SK-N-SH (cell line): ENCODE measurements around the gene RPS27L. TPM values are rescaled to one million over a fixed set of nuclear protein-coding genes. Genes with fewer than 3 reads are reported as not detected.

Experiments used
- CTCF ChIA-PET: fragments of 300-600, 350-600 bp; formaldehyde crosslinking; extraction: SDS; loops from one replicate; lab custom pipeline; 2021; lab: Yijun Ruan, JAX
- POLR2A ChIA-PET: fragments of 350-600 bp; sonication (Branson Sonifier 250); formaldehyde crosslinking; extraction: SDS; loops from one replicate; lab custom pipeline; 2020; ENCODE audit warnings: antibody characterized with exemption, inconsistent platforms; lab: Yijun Ruan, JAX
- DNase-seq: peaks from one replicate; pipeline ENCODE4 v3.0.0; 2012
- H2AFZ ChIP-seq: fragments of 200-600 bp; sonication (generic); 2 replicates; pipeline ENCODE4 v1.8.1; 2016; ENCODE audit warnings: antibody characterized with exemption, mild to moderate bottlenecking, low read depth
- H3F3A ChIP-seq: fragments of 200-600 bp; sonication (generic); replicated peaks from 2 replicates; pipeline ENCODE3; 2016; ENCODE audit warnings: antibody characterized with exemption, mild to moderate bottlenecking; ENCODE audit not compliant: insufficient read depth
- H3K27ac ChIP-seq, 2 experiments: fragments of 200-500 bp in 1 of 2; fragments of 200-600 bp in 1 of 2; sonication (Bioruptor generic) in 1 of 2; sonication (generic), shearing (Covaris generic) in 1 of 2; 2 replicates each; pipeline versions ENCODE4 v1.5.1 to v1.6.1; 2014 to 2016; ENCODE audit warnings: low read depth in 2 of 2, inconsistent platforms in 1 of 2, low read length in 1 of 2, mild to moderate bottlenecking in 1 of 2, mixed read lengths in 1 of 2
- H3K27me3 ChIP-seq: fragments of 200-600 bp; sonication (generic), shearing (Covaris generic); 2 replicates; pipeline ENCODE4 v1.6.1; 2016; ENCODE audit warnings: mixed run types; ENCODE audit not compliant: insufficient read depth
- H3K36me3 ChIP-seq, 2 experiments: fragments of 200-500 bp in 1 of 2; fragments of 200-600 bp in 1 of 2; sonication (Bioruptor generic) in 1 of 2; sonication (generic) in 1 of 2; replicated peaks in 1 of 2; 2 replicates each; pipeline versions ENCODE3 to v1.5.1; 2014 to 2016; ENCODE audit warnings: low read length in 1 of 2, mild to moderate bottlenecking in 1 of 2; ENCODE audit not compliant: insufficient read depth in 2 of 2, control insufficient read depth in 1 of 2
- H3K4me1 ChIP-seq, 2 experiments: fragments of 200-500 bp in 1 of 2; fragments of 200-600 bp in 1 of 2; sonication (Bioruptor generic) in 1 of 2; sonication (generic), shearing (Covaris generic) in 1 of 2; 2 replicates each; pipeline versions ENCODE4 v1.5.1 to v1.6.1; 2014 to 2016; ENCODE audit warnings: low read depth in 1 of 2, low read length in 1 of 2, mixed run types in 1 of 2; ENCODE audit not compliant: insufficient read depth in 2 of 2, control insufficient read depth in 1 of 2
- H3K4me2 ChIP-seq: fragments of 200-600 bp; sonication (generic), shearing (Covaris generic); 2 replicates; pipeline ENCODE4 v1.6.1; 2017; ENCODE audit warnings: mixed run types
- H3K4me3 ChIP-seq, 2 experiments: fragments of 200-500 bp in 1 of 2; fragments of 200-600 bp in 1 of 2; sonication (Bioruptor generic) in 1 of 2; sonication (generic), shearing (Covaris generic) in 1 of 2; 2 replicates each; pipeline versions ENCODE4 v1.5.1 to v1.8.1; 2014 to 2016; ENCODE audit warnings: low read depth in 2 of 2, inconsistent platforms in 1 of 2, low read length in 1 of 2, mild to moderate bottlenecking in 1 of 2, mixed read lengths in 1 of 2, moderate library complexity in 1 of 2
- H3K79me2 ChIP-seq: fragments of 200-600 bp; sonication (generic); 2 replicates; pipeline ENCODE4 v1.8.1; 2017; ENCODE audit warnings: mild to moderate bottlenecking; ENCODE audit not compliant: insufficient read depth
- H3K9ac ChIP-seq: fragments of 200-600 bp; sonication (generic); 2 replicates; pipeline ENCODE4 v1.6.1; 2017; ENCODE audit warnings: mixed run types
- H3K9me2 ChIP-seq: fragments of 200-600 bp; sonication (generic); 2 replicates; pipeline ENCODE4 v1.6.1; 2017; ENCODE audit warnings: mixed run types
- H3K9me3 ChIP-seq: fragments of 200-600 bp; sonication (generic); 2 replicates; pipeline ENCODE4 v1.6.1; 2017; ENCODE audit warnings: mixed run types, mild to moderate bottlenecking, moderate library complexity
- H4K20me1 ChIP-seq: fragments of 200-600 bp; sonication (generic); 2 replicates; pipeline ENCODE4 v1.6.1; 2017; ENCODE audit warnings: mild to moderate bottlenecking, mixed run types; ENCODE audit not compliant: insufficient read depth
- CHD2 ChIP-seq: fragments of 150-350 bp; IDR thresholded peaks from 2 replicates; pipeline ENCODE4 v1.6.1; 2018; ENCODE audit warnings: low read length; ENCODE audit not compliant: partially characterized antibody
- FOXJ3 ChIP-seq: sonication (generic); formaldehyde crosslinking; IDR thresholded peaks from 2 replicates; pipeline ENCODE4 v1.5.1; 2020; ENCODE audit warnings: mild to moderate bottlenecking, missing genetic modification reagents
- FOXM1 ChIP-seq: IDR thresholded peaks from 2 replicates; pipeline ENCODE4 v1.4.0; 2012; ENCODE audit warnings: low read depth, mild to moderate bottlenecking
- JUND ChIP-seq: IDR thresholded peaks from 2 replicates; pipeline ENCODE4 v1.4.0; 2012
- MXI1 ChIP-seq: IDR thresholded peaks from 2 replicates; pipeline ENCODE4 v1.6.1; 2012; ENCODE audit warnings: mild to moderate bottlenecking, low read depth, low read length, improper control_type of control experiment
- NRF1 ChIP-seq: IDR thresholded peaks from 2 replicates; pipeline ENCODE4 v1.6.1; 2012; ENCODE audit warnings: low read depth, mild to moderate bottlenecking, low read length
- POLR2AphosphoS5 ChIP-seq: IDR thresholded peaks from 2 replicates; pipeline ENCODE4 v1.6.1; 2012; ENCODE audit warnings: low read depth, low read length
- RAD21 ChIP-seq: IDR thresholded peaks from 2 replicates; pipeline ENCODE4 v1.6.1; 2012; ENCODE audit warnings: mild to moderate bottlenecking, low read length
- RXRA ChIP-seq: IDR thresholded peaks from 2 replicates; pipeline ENCODE4 v1.4.0; 2012; ENCODE audit warnings: low read depth, mild to moderate bottlenecking, borderline replicate concordance
- SIN3A ChIP-seq: IDR thresholded peaks from 2 replicates; pipeline ENCODE4 v1.6.1; 2012; ENCODE audit warnings: low read depth, mild to moderate bottlenecking, low read length, moderate library complexity, borderline replicate concordance
- TAF1 ChIP-seq: IDR thresholded peaks from 2 replicates; pipeline ENCODE4 v1.6.1; 2012; ENCODE audit warnings: low read depth, mild to moderate bottlenecking, low read length, moderate library complexity, borderline replicate concordance
- WGBS: methylation state at CpG from one replicate; pipeline ENCODE4 v1.1.6; 2017; ENCODE audit warnings: low lambda C conversion rate; 5-methylcytosine and 5-hydroxymethylcytosine counted together
- polyA plus RNA-seq, 3 experiments: library from polyadenylated mRNA; depleted of rRNA; stranded (reverse); fragments of >200 nt; gene quantifications; 2 replicates each; pipeline ENCODE4 v1.2.3, GENCODE V29; 2012
- TF ChIP-seq, protein P1 (sequence below): fragments of 150-350 bp; IDR thresholded peaks from 2 replicates; pipeline ENCODE4 v1.6.1; 2016; ENCODE audit warnings: mild to moderate bottlenecking, low read depth, low read length
- TF ChIP-seq, protein P2 (sequence below): IDR thresholded peaks from 2 replicates; pipeline ENCODE4 v1.4.0; 2012; ENCODE audit warnings: low read depth, borderline replicate concordance
- TF ChIP-seq, protein P3 (sequence below): IDR thresholded peaks from 2 replicates; pipeline ENCODE4 v1.4.0; 2012; ENCODE audit warnings: low read depth, borderline replicate concordance
- TF ChIP-seq, protein P4 (sequence below): fragments of 200-600 bp; sonication (generic); IDR thresholded peaks from 2 replicates; pipeline ENCODE4 v1.6.1; 2017; ENCODE audit warnings: antibody characterized with exemption, mild to moderate bottlenecking, moderate library complexity

Gene RPS27L
- polyA plus RNA-seq, 1 of the 3 experiments (the other 2 are of a cell fraction) = 319 TPM

DNA sequence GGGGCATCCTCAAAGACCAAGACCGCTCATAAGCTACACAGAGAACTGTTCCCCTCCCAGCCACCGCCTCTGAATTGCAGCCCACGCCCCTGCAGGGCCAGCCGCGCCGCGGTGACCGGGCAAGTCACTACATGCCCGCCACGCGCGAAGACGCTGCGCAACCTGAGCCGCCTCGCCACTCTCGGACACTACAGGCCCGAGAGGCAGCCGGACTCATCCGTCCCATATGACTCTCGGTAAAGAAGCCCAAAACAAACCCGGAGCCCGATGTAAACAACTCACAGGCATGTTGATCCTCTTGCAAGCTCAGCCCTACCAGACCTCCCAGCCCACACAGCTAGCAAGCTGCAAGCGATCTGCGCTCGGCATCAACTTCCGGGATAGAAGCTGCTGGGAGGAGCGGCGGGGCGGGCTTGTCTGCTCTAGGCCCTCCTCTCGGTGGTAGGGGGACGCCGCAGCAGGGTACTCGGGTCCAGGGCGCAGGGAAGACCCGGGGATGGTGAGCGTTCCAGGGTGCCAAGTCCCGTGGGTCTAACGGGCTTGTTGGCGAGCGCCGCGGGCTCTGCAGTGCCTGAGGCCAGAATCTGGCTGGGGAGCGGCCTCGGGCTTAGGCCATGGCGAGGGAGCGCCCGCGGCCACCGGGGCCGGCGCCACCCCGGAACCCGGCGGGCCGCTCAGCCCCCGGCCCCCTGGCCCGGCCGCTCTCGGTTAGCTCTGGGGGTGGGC, at the start of gene RPS27L (continued):
- TF ChIP-seq SIN3A (peak; percentile 93), JUND (no peak), FOXM1 (0 out of 2 replicates have a peak, but pooled peaks have one; percentile 12), MXI1 (peak; percentile 96), POLR2AphosphoS5 (peak; percentile 99), CHD2 (peak; percentile 66), RXRA (no peak; the same call in 1 of the 2 replicates)
- TF ChIP-seq, protein P1, sequence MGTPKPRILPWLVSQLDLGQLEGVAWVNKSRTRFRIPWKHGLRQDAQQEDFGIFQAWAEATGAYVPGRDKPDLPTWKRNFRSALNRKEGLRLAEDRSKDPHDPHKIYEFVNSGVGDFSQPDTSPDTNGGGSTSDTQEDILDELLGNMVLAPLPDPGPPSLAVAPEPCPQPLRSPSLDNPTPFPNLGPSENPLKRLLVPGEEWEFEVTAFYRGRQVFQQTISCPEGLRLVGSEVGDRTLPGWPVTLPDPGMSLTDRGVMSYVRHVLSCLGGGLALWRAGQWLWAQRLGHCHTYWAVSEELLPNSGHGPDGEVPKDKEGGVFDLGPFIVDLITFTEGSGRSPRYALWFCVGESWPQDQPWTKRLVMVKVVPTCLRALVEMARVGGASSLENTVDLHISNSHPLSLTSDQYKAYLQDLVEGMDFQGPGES = no peak
- TF ChIP-seq, protein P2, sequence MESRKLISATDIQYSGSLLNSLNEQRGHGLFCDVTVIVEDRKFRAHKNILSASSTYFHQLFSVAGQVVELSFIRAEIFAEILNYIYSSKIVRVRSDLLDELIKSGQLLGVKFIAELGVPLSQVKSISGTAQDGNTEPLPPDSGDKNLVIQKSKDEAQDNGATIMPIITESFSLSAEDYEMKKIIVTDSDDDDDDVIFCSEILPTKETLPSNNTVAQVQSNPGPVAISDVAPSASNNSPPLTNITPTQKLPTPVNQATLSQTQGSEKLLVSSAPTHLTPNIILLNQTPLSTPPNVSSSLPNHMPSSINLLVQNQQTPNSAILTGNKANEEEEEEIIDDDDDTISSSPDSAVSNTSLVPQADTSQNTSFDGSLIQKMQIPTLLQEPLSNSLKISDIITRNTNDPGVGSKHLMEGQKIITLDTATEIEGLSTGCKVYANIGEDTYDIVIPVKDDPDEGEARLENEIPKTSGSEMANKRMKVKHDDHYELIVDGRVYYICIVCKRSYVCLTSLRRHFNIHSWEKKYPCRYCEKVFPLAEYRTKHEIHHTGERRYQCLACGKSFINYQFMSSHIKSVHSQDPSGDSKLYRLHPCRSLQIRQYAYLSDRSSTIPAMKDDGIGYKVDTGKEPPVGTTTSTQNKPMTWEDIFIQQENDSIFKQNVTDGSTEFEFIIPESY = no peak

DNA sequence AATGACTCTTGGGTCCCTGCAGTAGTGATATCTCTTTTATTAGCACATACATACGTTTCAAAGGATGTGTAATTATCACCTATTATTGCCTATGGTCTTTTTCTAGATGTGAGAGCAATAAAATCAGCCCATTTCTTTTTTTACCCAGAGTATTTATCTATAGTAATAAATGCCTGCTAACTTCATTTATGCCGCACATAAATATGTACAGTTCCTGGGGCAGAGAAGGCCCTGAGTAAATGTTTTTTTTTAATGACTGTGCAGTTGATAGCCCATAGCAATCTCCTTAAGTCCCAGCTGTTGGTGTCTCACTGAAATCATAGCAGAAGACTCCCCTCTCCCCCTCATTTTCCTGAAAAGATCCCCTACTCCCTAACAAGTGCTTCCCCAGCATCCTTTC, 48.8 kb upstream of the RPS27L start:
- H4K20me1 ChIP-seq = no peaks in the 10 kb centered on the region
- no peak overlapping the region for H3K4me3 ChIP-seq
- H3K9ac ChIP-seq = no peak overlapping the region
- H3K27me3 ChIP-seq = no peaks in the 10 kb centered on the region
- H3F3A ChIP-seq = peaks cover 4% of the 10 kb centered on the region
- no peaks in the 10 kb centered on the region for H3K36me3 ChIP-seq
- H3K9me3 ChIP-seq = no peaks in the 10 kb centered on the region
- DNase-seq = no peak
- 95% methylated on average over 2 of the region's 2 CpGs for WGBS
- CTCF ChIA-PET = no interaction called here
- no peak overlapping the region for H2AFZ ChIP-seq
- TF ChIP-seq, protein P3, sequence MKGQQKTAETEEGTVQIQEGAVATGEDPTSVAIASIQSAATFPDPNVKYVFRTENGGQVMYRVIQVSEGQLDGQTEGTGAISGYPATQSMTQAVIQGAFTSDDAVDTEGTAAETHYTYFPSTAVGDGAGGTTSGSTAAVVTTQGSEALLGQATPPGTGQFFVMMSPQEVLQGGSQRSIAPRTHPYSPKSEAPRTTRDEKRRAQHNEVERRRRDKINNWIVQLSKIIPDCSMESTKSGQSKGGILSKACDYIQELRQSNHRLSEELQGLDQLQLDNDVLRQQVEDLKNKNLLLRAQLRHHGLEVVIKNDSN = no peak
- TF ChIP-seq FOXJ3 (CRISPR knock-in tag) = no peak
- TF ChIP-seq JUND = no peak
- TF ChIP-seq, protein P4, sequence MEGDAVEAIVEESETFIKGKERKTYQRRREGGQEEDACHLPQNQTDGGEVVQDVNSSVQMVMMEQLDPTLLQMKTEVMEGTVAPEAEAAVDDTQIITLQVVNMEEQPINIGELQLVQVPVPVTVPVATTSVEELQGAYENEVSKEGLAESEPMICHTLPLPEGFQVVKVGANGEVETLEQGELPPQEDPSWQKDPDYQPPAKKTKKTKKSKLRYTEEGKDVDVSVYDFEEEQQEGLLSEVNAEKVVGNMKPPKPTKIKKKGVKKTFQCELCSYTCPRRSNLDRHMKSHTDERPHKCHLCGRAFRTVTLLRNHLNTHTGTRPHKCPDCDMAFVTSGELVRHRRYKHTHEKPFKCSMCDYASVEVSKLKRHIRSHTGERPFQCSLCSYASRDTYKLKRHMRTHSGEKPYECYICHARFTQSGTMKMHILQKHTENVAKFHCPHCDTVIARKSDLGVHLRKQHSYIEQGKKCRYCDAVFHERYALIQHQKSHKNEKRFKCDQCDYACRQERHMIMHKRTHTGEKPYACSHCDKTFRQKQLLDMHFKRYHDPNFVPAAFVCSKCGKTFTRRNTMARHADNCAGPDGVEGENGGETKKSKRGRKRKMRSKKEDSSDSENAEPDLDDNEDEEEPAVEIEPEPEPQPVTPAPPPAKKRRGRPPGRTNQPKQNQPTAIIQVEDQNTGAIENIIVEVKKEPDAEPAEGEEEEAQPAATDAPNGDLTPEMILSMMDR = no peak
- no peak for TF ChIP-seq NRF1
- no peak for TF ChIP-seq RAD21
- TF ChIP-seq TAF1 = no peak
- TF ChIP-seq, all 33 proteins: peak for 0
- Histone ChIP-seq H3K4me1 (peaks cover 3 to 10% of the 10 kb centered on the region in 2 experiments; a peak in 2 of 4 replicates), H3K4me2 (no peak overlapping the region), H3K27ac (no peak overlapping the region), H3K9me2 (no peaks in the 10 kb centered on the region), H3K79me2 (peaks cover 35% of the 10 kb centered on the region)
- POLR2A ChIA-PET = no interaction called here
